ENCODE data around the gene DAW1.

GRCh38 chr2:227914362-227914761 lies 42.9 kb downstream of the DAW1 start:
- TF ChIP-seq CTCF (IDR thresholded peaks at IDR 0.05; ENCODE audit: insufficient read depth, low read depth, low read length) (no peak), EZH2 (IDR thresholded peaks at IDR 0.05; ENCODE audit: insufficient read depth, low read length) (no peak)
